Measurements from ENCODE around the gene ACTL7A. TPM values are rescaled to one million over a fixed set of nuclear protein-coding genes. Genes with fewer than 3 reads are reported as not detected.

The ACTL7A gene
- total and polyA plus RNA-seq, 2 of the 13 experiments (the other 11 are each of a cell fraction or from before 2014, with no cell fraction given) = not detected

DNA sequence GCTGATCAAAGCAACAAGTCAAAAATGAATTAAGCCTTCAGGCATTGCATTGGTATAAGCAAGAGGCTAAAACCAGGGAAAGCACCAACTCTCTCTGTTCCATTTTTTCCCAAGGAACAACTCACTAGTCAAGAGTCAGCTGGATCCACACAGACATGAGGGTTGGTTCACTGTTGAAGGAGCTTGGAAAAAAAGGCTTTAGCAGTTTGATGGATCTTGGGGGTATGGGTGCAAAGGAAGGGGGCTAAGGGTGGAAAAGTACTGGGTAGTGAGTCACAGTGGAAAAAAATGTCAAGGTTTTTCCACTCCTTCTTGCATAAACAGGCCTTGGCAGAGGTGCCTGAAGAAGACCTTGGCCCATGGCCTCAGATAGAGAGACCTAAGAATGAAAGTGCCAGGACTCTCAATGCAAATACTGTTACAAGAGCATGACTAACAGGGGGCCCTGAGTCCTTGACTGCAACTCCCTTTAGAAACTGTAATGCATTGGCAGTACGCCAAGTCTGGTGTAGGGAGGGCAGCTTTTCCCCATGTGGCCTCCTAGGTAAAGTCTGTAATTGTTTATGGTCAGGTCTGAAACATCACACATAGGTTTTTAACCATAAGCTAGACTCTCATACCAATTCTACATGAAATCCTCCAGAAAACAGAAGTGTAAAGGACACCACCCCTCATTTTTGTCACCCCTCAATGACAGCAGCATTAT is 23.7 kb downstream of the ACTL7A start (continued):
- TF ChIP-seq, protein P1, sequence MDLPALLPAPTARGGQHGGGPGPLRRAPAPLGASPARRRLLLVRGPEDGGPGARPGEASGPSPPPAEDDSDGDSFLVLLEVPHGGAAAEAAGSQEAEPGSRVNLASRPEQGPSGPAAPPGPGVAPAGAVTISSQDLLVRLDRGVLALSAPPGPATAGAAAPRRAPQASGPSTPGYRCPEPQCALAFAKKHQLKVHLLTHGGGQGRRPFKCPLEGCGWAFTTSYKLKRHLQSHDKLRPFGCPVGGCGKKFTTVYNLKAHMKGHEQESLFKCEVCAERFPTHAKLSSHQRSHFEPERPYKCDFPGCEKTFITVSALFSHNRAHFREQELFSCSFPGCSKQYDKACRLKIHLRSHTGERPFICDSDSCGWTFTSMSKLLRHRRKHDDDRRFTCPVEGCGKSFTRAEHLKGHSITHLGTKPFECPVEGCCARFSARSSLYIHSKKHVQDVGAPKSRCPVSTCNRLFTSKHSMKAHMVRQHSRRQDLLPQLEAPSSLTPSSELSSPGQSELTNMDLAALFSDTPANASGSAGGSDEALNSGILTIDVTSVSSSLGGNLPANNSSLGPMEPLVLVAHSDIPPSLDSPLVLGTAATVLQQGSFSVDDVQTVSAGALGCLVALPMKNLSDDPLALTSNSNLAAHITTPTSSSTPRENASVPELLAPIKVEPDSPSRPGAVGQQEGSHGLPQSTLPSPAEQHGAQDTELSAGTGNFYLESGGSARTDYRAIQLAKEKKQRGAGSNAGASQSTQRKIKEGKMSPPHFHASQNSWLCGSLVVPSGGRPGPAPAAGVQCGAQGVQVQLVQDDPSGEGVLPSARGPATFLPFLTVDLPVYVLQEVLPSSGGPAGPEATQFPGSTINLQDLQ (CRISPR knock-in tag; IDR thresholded peaks at IDR 0.05) = peak; percentile 69; the same call in 1 of the 2 replicates
- no peak for TF ChIP-seq ZNF382 (CRISPR knock-in tag; IDR thresholded peaks at IDR 0.05; ENCODE audit: borderline replicate concordance)
- TF ChIP-seq XBP1 (CRISPR knock-in tag; IDR thresholded peaks at IDR 0.05) = no peak
- TF ChIP-seq ZNF136 (CRISPR knock-in tag; IDR thresholded peaks at IDR 0.05; ENCODE audit: low read depth) = peak; percentile 62; the same call in 1 of the 2 replicates
- TF ChIP-seq ZNF232 (CRISPR knock-in tag; IDR thresholded peaks at IDR 0.05; ENCODE audit: borderline replicate concordance) = no peak
- peak; percentile 90 for TF ChIP-seq ARNTL (CRISPR knock-in tag; IDR thresholded peaks at IDR 0.05)
- TF ChIP-seq SIX1 (CRISPR knock-in tag; IDR thresholded peaks at IDR 0.05; ENCODE audit: borderline replicate concordance) = peak; percentile 69
- TF ChIP-seq PPARG (CRISPR knock-in tag; conservative IDR thresholded peaks at IDR 0.05) = peak; percentile 96
- TF ChIP-seq, protein P2, sequence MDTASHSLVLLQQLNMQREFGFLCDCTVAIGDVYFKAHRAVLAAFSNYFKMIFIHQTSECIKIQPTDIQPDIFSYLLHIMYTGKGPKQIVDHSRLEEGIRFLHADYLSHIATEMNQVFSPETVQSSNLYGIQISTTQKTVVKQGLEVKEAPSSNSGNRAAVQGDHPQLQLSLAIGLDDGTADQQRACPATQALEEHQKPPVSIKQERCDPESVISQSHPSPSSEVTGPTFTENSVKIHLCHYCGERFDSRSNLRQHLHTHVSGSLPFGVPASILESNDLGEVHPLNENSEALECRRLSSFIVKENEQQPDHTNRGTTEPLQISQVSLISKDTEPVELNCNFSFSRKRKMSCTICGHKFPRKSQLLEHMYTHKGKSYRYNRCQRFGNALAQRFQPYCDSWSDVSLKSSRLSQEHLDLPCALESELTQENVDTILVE (CRISPR knock-in tag; IDR thresholded peaks at IDR 0.05) = peak; percentile 81
- TF ChIP-seq PAF1 (CRISPR knock-in tag; IDR thresholded peaks at IDR 0.05) = no peak; the same call in 1 of the 2 replicates
- TF ChIP-seq, protein P3, sequence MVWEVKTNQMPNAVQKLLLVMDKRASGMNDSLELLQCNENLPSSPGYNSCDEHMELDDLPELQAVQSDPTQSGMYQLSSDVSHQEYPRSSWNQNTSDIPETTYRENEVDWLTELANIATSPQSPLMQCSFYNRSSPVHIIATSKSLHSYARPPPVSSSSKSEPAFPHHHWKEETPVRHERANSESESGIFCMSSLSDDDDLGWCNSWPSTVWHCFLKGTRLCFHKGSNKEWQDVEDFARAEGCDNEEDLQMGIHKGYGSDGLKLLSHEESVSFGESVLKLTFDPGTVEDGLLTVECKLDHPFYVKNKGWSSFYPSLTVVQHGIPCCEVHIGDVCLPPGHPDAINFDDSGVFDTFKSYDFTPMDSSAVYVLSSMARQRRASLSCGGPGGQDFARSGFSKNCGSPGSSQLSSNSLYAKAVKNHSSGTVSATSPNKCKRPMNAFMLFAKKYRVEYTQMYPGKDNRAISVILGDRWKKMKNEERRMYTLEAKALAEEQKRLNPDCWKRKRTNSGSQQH (CRISPR knock-in tag; IDR thresholded peaks at IDR 0.05; ENCODE audit: low read depth) = no peak
- TF ChIP-seq ZNF749 (CRISPR knock-in tag; IDR thresholded peaks at IDR 0.05; ENCODE audit: borderline replicate concordance) = peak; percentile 47; the same call in 1 of the 2 replicates
- TF ChIP-seq, protein P4, sequence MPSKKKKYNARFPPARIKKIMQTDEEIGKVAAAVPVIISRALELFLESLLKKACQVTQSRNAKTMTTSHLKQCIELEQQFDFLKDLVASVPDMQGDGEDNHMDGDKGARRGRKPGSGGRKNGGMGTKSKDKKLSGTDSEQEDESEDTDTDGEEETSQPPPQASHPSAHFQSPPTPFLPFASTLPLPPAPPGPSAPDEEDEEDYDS (CRISPR knock-in tag; IDR thresholded peaks at IDR 0.05) = peak; percentile 80
- no peak for TF ChIP-seq MTA3 (CRISPR knock-in tag; IDR thresholded peaks at IDR 0.05)
- TF ChIP-seq SMAD3 (CRISPR knock-in tag; IDR thresholded peaks at IDR 0.05) = peak; percentile 97
- TF ChIP-seq RELA (CRISPR knock-in tag; IDR thresholded peaks at IDR 0.05) = no peak
- TF ChIP-seq, protein P5, sequence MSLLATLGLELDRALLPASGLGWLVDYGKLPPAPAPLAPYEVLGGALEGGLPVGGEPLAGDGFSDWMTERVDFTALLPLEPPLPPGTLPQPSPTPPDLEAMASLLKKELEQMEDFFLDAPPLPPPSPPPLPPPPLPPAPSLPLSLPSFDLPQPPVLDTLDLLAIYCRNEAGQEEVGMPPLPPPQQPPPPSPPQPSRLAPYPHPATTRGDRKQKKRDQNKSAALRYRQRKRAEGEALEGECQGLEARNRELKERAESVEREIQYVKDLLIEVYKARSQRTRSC (CRISPR knock-in tag; IDR thresholded peaks at IDR 0.05; ENCODE audit: low read depth) = no peak
- peak; percentile 96 for TF ChIP-seq ZBTB20 (CRISPR knock-in tag; IDR thresholded peaks at IDR 0.05; ENCODE audit: borderline replicate concordance, low read depth)
- peak; percentile 98 for TF ChIP-seq FOSL1 (CRISPR knock-in tag; IDR thresholded peaks at IDR 0.05; ENCODE audit: borderline replicate concordance)
- TF ChIP-seq, protein P6, sequence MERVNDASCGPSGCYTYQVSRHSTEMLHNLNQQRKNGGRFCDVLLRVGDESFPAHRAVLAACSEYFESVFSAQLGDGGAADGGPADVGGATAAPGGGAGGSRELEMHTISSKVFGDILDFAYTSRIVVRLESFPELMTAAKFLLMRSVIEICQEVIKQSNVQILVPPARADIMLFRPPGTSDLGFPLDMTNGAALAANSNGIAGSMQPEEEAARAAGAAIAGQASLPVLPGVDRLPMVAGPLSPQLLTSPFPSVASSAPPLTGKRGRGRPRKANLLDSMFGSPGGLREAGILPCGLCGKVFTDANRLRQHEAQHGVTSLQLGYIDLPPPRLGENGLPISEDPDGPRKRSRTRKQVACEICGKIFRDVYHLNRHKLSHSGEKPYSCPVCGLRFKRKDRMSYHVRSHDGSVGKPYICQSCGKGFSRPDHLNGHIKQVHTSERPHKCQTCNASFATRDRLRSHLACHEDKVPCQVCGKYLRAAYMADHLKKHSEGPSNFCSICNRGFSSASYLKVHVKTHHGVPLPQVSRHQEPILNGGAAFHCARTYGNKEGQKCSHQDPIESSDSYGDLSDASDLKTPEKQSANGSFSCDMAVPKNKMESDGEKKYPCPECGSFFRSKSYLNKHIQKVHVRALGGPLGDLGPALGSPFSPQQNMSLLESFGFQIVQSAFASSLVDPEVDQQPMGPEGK (CRISPR knock-in tag; IDR thresholded peaks at IDR 0.05) = peak; percentile 96
- TF ChIP-seq MED13 (CRISPR knock-in tag; IDR thresholded peaks at IDR 0.05) = peak; percentile 100
- peak; percentile 80 for TF ChIP-seq ZNF644 (CRISPR knock-in tag; IDR thresholded peaks at IDR 0.05; ENCODE audit: low read depth)

Data from HepG2 (cell line).